Muscle layer of duodenum (tissue), 2 donors: Measurements from ENCODE around the gene ATPAF1.

Experiments
- H3K27ac ChIP-seq: one replicate; pipeline ENCODE4 v1.7.0; 2013; ENCODE audit warnings: mild to moderate bottlenecking, low read length
- H3K27me3 ChIP-seq: one replicate; pipeline ENCODE4 v1.7.0; 2013; ENCODE audit warnings: low read depth, mild to moderate bottlenecking, control low read depth, low read length
- H3K36me3 ChIP-seq, 2 donors: one replicate each; pipeline ENCODE4 v1.7.0; 2013; ENCODE audit warnings: low read length in 2 of 2, control low read depth in 1 of 2, mild to moderate bottlenecking in 1 of 2; ENCODE audit not compliant: insufficient read depth in 2 of 2, control insufficient read depth in 1 of 2
- H3K4me1 ChIP-seq, 2 donors: one replicate each; pipeline ENCODE4 v1.7.0; 2013; ENCODE audit warnings: low read length in 2 of 2, mild to moderate bottlenecking in 2 of 2, control low read depth in 1 of 2, moderate library complexity in 1 of 2; ENCODE audit not compliant: insufficient read depth in 2 of 2, control insufficient read depth in 1 of 2
- H3K4me3 ChIP-seq, 2 donors: one replicate each; pipeline ENCODE4 v1.7.0; 2013; ENCODE audit warnings: low read length in 2 of 2, low read depth in 1 of 2, mild to moderate bottlenecking in 1 of 2
- H3K9me3 ChIP-seq, 2 donors: one replicate each; pipeline ENCODE4 v1.7.0; 2013; ENCODE audit warnings: low read length in 2 of 2, control low read depth in 1 of 2, mild to moderate bottlenecking in 1 of 2; ENCODE audit not compliant: control insufficient read depth in 1 of 2
- donor health status: healthy.

The ATPAF1 gene

DNA sequence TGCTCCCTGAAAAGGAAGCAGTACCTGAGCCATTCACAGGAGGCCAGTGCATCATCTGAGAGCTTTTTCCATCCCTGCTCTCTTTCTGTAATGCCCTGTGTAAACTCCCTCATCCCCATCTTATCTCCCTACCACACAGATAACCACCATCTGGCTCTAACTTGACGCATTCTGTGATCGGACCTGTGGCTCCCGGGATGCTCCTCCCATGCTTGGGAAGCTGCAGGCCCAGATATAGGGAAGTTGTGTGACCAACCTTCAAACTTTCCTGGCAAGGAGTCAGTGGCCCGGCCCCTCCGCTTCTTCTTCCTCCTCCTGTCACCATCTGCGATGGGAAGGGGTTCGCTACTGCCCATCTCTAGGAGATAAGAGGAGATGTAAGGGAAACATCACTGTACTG is 85.2 kb downstream of the ATPAF1 start:
- no peaks in the 10 kb centered on the region for H3K27me3 ChIP-seq
- no peak overlapping the region for H3K27ac ChIP-seq
- H3K36me3 ChIP-seq, result peaks cover 54 to 72% of the 10 kb centered on the region in 2 donors
- H3K4me1 ChIP-seq, result peaks cover 0 to 8% of the 10 kb centered on the region in 2 donors
- no peak overlapping the region for H3K4me3 ChIP-seq
- H3K9me3 ChIP-seq, result no peaks in the 10 kb centered on the region
